HG02852 (cell line): Measurements from ENCODE around the gene DPH6.

Source experiments
- ATAC-seq: cut with Tn5 transposase; IDR thresholded peaks from one replicate; pipeline ENCODE4 v1.9.1; 2021; ENCODE audit warnings: mild to moderate bottlenecking, moderate library complexity; ENCODE audit not compliant: unreplicated experiment

The DPH6 gene

DNA sequence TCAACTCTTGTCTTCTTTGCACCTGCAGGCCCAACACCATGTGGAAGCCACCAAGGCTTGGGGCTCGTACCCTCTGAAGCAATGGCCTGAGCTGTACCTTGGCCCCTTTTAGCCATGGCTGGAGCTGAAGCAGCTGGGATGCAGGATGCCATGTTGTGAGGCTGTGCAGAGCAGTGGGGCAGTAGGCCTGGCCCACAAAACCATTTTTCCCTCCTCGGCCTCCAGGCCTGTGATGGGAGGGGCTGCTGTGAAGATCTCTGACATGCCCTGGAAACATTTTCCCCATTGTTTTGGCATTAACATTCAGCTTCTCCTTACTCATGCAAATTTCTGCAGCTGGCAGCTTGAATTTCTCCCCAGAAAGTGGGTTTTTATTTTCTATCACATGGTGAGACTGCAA is 58.5 kb downstream of the DPH6 start:
- no peak for ATAC-seq

- no peak for ATAC-seq
These were observed 59.7 kb downstream of the DPH6 start for GRCh38 chr15:35486296-35486695.

DNA sequence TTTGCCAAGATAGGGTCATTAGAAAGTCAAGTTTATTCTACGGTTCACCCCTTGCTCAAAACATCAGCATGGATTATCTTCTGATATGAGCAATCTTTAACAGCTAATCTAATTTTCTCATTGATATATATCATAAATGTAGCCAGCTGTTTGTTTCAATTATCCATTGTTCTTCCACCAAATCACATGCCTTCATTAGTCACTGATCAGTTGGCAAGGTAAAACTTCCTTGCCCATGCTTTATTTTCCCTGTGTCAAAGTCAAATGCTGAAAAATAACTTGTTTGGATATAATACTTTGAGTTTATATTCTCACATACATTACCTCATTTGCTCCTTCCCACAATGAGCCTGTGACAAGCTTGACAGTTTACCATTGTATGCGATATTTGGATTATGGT is 60.6 kb downstream of the DPH6 start:
- ATAC-seq: no peak

DNA sequence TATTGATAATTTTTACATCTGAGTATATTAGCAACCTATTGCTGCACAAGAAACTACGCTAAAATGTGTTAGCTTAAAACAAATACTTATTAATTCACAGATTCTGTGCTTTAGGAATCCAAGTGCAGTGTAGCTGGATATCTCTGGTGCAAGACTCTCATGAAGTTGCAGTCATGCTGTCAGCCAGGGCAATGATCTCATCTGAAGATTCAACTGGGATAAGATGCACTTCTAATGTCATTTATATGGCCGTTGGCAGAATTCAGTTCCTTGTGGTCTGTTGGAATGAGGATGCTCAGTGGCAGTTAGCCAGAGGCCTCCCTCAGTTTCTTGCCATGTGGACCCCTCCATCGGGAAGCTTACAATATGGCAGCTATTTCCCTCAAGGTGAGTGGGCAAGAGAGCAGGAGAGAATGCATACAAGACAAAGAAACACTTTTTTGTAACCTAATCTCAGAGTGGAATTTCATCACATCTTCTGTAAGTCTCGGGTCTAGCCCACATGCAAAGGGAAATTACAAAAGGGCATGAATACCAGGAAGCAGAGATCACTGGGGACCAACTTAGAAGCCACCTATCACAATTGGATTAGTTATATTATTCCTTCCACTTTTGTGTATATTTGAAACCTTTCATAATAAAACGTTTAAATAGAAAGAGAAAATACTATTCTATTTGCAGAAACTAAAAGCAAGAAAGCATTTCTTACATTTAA is 61.6 kb downstream of the DPH6 start:
- no peak for ATAC-seq

- no peak for ATAC-seq
These were observed 64.0 kb downstream of the DPH6 start for GRCh38 chr15:35481992-35482391.

DNA sequence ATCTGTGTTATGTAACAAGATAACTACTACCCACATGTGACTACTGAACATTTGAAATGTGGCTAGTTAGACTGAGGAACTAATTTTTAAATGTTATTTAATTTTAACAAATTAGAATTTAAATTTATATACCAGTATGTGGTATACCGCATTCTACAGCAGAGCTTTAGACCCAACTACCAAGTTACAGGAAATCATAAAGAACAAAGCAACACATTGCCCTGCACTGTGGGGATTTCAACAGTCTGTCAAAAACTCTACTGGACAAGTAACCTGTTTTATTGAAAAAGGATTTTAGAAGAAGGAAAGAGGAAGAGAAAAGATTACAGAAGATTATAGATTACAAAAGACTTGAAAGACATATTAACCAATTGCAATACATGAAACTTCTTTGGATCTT is 64.9 kb downstream of the DPH6 start:
- no peak for ATAC-seq

GRCh38 chr15:35479423-35479822 is 66.5 kb downstream of the DPH6 start:
- no peak for ATAC-seq

- ATAC-seq: no peak
These were observed 68.4 kb downstream of the DPH6 start for GRCh38 chr15:35477312-35478262.

DNA sequence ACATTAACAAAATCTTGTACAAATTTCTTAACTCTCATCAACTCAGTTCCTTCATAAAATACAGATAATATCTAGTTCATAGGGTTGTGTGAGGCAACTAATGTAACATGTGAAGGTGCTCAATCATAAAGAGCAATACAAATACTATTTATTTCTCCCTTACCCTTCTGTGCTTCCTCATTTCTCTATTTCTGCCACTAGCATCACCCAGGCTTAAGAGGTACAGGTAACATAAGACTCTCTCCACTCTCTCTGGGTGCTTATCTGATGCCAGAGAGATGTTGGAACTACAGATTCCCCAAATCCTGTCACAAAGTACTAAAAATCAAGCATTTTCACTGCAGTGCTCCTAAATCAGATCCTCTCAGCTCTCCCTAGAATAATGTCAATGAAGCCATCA is 74.9 kb downstream of the DPH6 start:
- ATAC-seq: no peak

DNA sequence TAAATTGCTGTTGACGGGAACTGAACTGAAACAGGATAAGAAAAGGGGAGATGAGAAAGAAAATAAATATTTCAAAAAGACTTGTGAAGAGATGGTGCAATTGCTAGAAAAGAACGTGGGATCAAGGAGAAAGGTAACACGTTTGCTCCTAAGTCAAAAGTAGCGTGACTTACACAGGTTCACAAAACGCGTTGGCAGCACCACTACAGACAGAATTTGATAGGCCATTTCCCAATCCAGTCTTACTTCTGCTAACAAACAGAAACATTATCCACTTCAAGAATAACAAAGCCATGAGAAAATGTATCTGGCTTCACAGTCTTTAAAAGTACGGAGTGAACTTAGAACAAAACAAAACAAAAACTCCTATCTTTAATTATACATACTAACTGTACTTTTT is 75.5 kb downstream of the DPH6 start:
- no peak for ATAC-seq

GRCh38 chr15:35466476-35466875 is 79.5 kb downstream of the DPH6 start:
- ATAC-seq: no peak

DNA sequence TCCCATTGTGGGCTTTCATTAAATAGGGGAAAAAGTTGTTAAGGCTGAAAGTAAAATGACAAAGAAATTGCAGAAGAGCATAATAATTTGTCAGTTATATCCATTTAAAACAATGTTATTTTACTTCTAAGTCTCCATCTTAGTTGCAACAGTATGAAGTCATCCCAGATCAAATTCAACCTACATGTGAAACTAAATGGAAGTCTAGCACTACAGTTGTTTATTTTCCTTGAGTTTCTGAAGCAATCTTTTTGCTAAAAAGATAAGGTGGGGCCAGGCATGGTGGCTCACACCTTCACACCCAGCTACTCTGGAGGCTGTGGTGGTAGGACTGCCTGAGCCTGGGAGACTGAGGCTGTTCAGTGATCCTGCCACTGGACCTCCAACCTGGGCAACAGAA is 80.2 kb downstream of the DPH6 start:
- ATAC-seq: no peak

DNA sequence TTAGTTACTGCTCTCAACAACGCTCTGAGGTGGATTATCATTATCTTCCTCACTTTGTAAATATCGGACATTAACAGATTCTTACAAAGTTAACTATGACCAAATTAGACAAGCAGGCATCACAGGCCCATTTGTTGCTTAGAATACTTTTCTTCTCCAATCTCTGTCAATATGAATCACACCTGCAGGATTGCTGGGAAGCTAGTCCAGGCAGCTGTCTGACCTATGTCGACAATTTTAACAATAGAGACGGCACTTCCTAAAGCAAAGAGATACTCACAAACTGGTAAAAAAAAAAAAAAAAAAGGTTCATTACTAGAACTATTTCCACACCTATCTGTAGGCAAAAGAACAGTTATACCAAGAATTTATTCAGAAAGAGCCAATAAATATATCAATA is 85.3 kb downstream of the DPH6 start:
- ATAC-seq: no peak

DNA sequence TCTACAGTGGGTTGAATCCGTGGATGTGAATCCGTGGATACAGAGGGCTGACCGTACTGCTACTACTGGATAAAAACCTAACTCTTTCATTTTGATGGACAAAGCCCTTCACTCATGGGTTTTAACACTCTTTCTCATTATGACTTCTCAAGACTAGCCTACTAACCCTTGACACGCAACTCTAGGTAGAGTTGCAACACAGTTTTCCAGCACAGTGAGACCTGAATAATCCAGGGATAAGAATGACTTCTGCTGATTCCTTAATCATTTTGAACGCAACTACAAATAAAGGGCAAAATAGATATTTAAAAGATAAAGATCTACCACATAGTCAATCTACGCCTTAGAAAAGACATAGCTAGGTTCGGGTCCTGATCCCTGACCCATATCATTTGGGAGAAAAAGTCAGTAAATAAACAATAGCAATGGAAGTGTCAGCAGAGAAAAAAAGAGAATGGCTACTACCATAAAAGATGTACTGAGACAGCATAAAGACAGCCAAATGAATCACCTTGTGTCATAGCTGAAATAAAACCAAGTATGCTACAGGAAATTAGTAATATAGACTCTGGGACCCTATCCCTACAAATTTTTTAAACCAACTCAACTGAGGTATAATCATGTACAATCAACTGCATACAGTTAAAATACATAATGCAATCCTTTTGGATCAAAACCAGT is 87.6 kb downstream of the DPH6 start:
- no peak for ATAC-seq

- no peak for ATAC-seq
These were observed 90.8 kb downstream of the DPH6 start for GRCh38 chr15:35455201-35455600.

DNA sequence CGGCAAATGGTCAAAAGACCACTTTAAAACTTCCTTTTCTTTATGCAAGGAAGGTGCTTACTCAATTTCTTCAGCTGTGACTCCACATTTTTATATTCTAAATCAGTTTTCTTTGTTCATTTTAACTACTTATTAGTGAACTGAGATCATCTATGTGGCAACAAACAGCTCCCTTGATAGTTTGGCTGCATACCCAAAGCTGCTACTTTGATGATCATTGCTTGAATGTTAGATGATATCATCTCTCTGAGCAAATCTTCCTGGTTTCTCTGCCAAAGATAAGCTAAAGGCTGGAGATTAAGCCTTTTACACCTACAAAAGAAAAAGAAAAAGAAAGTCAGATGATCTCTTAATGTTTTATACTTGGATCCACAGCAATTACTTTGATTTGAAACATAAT is 95.5 kb downstream of the DPH6 start:
- no peak for ATAC-seq

DNA sequence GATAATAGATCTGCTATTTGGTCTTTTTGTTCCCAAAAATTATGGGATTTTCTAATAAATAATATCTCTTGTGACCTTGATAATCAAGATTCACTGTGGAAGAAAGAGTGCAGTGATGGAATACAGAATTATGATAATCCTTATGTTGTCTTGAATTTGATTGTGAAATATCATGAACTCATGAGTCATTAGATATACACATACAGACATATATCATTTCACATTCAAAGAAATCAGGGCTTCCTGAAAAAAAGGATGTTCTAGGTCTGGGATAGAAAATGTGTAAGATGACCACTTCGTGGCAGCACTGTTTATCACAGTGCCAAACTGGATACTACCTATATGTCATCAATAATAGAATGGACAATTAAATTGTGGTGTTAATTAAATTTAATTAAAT is 97.7 kb downstream of the DPH6 start:
- no peak for ATAC-seq

DNA sequence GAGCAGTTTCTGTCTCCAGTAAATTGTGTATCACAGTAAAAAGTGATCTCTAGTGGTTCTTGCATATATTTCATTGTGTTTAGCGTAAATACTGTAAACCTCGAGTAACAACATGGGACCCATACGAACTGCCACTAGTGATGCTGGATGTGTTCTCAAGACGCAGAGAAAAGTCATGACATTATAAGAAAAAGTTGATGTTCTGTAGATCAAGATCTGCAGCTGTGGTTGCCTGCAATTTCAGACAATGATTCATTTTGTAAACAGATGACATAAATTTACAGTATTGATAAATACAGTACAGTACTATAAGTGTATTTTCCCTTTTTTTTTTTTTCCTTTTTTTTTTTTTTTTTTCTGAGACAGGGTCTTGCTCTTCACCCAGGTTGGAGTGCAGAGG is 100.1 kb downstream of the DPH6 start:
- ATAC-seq: no peak

GRCh38 chr15:35444557-35445204 is 101.3 kb downstream of the DPH6 start:
- peak; percentile 61 for ATAC-seq

DNA sequence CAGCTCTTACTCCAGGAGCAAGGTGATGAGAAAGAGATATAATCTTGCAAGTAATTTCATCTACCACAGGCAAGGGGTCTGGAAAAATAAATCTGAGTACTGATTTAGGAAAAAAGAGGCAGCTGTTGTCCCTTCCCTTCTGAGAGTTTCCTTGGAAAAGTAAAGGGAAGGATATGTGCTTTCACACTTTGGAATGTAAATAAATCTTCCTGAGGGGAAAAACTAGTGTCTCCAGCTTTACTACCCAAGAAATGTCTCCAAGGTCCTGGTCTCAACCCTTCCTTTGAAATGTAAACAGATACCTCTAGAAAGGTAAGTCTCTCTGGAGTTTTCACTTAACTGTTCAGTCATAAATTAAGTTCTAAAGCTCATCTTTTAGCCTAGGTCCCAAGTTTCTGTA is 102.6 kb downstream of the DPH6 start:
- no peak for ATAC-seq

GRCh38 chr15:35442742-35443141 is 103.2 kb downstream of the DPH6 start:
- ATAC-seq: no peak
